ENCODE results near the gene OR2A2.

Gene OR2A2

GRCh38 chr7:144142187-144142586 lies 32.8 kb downstream of the OR2A2 start:
- no peak for FAIRE-seq

- no peak for FAIRE-seq
Observed at GRCh38 chr7:144144426-144144825, 35.0 kb downstream of the OR2A2 start.

- FAIRE-seq: no peak
Observed at GRCh38 chr7:144148224-144148827, 38.9 kb downstream of the OR2A2 start.

GRCh38 chr7:144158861-144159260 lies 49.5 kb downstream of the OR2A2 start:
- FAIRE-seq: no peak
